HG03558 (cell line): ENCODE results near the gene SVIP.
A peak's percentile ranks its signal among the peaks of the same experiment; 100 is the strongest.

Experiments used
- ATAC-seq: cut with Tn5 transposase; IDR thresholded peaks from one replicate; pipeline ENCODE4 v1.9.1; 2021; ENCODE audit warnings: moderate number of reproducible peaks; ENCODE audit not compliant: unreplicated experiment; ENCODE audit errors: extremely low read depth

The SVIP gene

DNA sequence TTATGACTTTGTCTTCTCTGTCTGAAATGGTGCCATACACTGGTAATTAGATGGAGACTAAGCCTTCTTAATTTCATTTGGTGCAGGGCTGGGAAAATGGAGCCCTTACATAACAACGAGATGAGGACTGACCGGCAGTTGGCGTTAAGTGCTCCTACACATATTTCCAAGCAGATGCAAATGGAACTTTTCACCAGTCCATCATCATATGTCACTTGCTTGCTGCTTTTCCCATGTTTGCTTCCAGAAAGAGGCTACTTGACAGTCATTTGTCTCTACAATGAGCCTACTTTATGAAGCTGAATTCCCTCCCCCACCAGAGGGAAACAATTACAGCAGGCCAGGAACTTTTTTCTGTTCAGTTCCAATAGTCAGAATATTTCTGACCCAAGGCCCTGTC lies 32.6 kb downstream of the SVIP start:
- no peak for ATAC-seq

DNA sequence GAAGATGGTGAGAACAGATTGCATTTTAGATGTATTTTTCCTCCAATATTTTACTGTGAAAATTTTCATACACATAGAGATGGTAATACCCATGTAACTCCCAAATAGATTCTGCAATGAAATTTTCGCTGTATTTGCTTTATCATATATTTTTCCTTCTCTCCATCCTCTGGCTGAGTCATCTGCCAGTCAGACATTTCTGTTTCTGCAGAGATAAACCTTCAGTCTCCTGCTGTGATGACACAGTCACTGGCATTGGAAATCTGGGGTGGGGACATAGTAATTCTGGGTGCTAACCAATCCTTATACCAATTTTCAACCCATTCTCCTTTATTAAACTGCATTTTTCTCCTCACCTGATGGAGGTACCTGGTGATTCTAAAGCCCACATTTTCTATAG lies 33.7 kb downstream of the SVIP start:
- ATAC-seq: no peak

DNA sequence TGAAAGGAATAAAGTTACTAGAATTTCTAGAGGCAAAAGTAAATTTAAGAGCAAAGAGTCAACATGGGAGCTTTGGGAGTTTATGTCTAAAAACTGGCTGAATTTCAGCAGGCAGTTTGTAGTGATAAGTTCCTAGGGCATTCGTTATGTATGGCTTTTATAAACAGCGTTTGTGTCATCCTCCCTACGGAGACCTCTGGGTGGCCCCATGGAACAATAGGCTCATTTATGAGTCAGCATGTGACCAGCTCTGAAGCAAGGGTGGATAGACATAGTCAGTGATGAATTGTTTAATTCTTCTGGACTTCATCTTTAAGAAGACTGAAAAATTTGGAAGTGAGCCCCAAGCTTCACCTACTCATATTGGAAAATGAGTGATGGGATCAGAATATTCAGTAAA lies 37.1 kb downstream of the SVIP start:
- ATAC-seq: no peak

DNA sequence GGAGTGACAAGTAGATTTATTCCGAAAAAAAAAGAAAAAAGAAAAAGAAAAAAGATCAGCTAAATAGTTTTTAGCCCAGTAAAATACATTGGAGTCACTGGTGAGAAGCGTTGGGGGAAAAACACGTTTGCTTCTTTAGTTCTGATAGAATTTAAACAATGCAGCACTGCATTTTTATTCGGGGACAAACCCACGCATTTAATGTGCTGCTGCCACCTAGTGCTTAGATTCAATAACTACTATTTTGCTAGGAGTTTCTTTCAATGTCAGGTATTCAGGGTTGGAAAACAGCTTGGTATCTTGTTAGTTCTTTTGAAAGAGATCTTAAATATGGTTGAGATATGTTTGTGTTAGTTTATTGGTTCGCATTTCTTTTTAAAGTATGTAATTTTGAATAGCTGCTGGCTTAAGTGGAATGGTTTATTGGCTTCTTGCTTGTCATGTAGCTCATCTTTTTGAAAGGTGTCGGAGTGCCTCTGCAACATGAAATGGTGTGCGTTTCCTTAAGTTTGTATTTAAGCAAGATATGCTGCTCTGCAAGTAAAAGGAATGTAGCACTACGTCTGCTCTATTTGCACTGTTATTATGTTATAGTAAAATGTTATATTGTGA lies 41.9 kb downstream of the SVIP start:
- no peak for ATAC-seq

DNA sequence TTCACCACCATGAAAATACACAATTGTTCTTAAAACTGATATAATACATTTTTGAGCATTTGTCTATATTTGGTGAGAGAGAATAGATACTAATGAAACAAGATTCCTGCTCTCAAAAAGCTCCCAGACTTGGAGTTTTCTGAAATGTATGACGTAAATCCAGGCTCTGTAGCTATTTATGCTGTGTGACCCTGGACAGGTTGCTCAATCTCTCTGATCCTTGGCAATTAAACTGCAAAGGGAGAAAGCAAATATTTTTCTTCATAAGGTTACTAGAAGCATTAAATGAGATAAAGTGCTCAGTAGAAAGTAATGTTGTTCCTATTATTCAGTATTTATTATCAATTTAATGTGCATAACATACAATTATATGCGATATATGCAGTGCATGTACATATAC lies 42.5 kb downstream of the SVIP start:
- no peak for ATAC-seq

DNA sequence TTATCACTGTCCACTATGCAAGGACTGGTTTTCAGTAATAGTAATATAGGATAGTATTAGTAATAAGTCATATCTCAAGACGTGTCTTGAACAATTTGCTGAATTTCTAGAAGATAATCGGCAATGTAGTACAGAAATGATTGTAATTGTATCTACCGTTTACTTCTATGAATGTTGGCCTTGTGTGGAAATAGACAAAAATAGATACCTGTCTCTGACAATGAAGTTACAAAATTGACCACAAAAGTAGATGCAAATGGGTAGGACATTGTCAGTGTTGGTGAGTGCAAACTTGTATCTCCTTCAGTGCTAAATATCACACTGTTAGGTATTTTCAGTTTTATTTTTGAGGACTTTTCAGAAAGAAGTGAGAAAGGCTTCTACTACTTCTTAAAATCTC lies 43.1 kb downstream of the SVIP start:
- ATAC-seq: peak; percentile 74

DNA sequence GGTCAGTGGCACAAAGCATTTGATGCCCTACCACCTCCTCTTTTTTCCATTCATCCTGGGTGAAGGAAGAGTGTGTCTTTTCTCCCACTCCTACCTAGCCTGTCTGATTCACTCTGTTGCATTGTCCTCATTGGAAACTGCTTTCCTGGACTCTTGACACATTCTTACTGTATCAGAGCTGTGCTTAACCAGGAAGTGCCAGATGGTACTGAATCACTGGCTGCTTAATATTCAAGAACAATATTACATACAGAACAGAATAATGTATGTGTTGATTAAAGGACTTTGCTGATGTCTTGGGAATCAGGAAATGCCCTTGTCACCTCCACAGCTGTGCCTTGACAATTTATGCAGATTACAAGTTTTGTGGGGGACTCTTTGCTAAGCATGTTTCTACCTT lies 44.4 kb downstream of the SVIP start:
- ATAC-seq: no peak

DNA sequence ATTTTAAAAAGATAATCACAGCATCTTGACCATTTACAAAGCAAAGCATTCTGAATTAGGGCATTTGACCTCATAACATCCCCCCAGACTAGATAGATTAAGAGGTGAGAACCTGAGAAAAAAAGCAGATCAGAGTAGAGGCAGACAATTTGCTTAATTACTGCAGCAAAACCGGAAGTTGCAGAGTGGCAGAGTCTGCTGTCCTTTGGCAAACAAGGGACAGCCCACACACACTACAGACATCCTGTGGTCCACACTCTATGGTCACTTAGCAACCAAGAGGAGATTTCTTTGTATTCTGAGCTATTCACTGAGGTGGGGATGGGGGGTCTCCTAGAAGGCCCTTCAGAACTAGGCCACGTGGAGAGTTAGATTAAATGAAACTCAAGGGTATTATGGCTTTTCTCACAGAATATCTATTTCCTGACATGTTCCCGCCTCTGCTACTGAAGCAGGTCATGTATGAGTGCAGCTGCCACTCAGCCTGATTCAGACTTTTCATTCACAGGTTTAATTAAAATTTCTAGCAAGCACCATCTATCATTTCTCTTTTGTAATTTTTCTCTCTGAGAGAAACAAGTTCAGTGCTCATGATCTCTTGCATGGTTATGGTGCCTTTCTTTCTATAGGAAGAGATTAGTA lies 48.5 kb downstream of the SVIP start:
- ATAC-seq: peak; percentile 75

DNA sequence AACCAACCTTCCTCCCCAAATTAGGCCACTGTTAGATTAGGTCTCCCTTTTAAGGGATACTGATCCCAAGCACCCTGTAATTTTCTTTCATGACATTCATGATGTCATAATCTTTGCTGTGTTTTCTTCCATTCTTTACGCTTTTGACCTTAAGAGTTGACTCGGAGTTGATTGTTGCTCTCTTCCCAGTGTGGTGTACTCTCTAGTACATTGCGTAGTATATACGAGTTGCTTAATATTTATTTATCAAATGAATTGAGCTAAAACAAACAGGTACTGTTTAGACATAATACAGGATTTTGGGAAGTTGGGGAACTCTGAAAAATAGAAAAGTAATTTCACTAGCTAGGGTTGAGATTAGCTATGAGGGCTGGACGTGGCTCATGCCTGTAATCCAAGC lies 49.8 kb downstream of the SVIP start:
- ATAC-seq: no peak

DNA sequence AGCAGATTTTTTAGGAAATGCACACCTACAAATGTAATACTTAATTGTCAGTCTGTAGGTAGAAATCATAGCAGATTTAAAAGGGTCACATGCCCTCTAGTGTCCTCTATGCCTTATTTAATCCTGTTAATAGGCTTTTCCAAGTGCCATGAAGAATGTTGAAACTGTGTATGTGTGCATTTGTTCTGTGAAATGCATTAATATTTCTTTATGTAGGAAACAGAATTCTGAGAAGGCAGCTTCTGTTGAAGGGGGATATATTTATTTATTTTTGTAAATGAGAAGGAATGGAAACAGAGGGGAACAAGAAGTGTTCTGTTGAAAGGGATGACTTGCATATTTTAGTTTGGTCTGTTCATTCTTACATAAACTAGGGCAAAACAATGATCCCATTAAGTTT lies 51.0 kb downstream of the SVIP start:
- ATAC-seq: no peak

DNA sequence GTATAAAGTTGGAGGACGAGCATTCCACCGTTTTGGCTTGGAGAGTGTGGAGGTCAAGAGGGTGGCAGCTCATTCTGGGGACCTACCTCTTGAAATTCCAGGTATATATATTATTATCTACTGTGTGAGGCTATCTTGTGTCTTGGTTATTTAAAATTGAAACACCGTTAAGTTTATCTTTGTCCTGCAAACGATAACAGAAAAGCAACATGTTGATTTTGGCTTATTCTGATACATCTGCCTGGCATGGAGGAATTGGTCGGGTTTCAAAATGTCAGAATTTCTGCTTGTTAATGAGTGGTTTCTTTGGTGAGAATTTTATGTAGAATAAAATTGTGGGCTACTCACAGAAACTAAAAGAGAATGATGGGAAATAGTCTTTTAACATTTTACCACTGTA lies 54.4 kb downstream of the SVIP start:
- ATAC-seq: no peak

DNA sequence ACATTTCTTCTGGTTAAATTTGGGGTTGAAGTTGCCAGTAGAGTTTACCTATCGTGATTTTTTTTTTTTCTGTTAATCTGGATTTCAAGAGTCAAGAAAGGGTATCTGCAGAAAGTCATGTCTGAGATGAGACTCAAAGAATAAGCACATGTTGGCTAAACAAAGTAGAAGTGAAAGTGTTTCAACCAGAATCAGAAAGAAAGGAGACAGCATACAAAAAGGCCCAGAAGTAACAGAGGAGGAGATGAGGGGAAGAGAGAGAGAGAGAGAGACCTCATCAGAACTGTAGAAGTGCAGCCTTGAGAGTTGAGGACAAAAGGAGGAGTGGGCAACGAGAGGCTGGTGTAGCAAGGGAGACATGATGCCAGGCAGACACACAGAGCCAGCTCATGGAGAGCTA lies 54.9 kb downstream of the SVIP start:
- peak; percentile 50 for ATAC-seq

DNA sequence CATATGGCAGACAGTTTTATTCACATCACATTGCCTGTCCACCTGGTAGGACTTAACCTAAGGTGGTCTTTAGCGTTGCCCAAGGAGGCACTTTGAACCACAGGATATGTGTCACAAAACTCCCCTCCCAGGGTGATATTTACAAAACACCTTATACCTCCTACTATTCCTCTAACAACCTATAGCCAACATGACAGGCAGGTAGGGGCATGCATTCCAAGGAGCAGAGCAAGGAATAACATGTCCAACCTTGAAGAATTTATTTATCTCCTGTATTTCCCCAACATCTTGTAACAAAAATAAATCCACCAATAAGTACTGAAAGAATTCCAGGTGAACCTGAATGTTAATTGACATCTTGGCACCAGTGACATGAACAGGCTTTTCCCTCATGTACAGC lies 60.5 kb downstream of the SVIP start:
- ATAC-seq: no peak
